ENCODE measurements around the gene TRAPPC10.
"Not testable (repeated sequence)": the region's sequence is repeated elsewhere in the genome, so short reads cannot be mapped to it uniquely, and the experiment has no call there.

TRAPPC10 gene

GRCh38 chr21:44138039-44138438 is 125.9 kb downstream of the TRAPPC10 start:
- H3K4me3 ChIP-seq (ENCODE audit: low read depth, low read length), result not testable (repeated sequence)

GRCh38 chr21:44139787-44140551 is 127.9 kb downstream of the TRAPPC10 start:
- not testable (repeated sequence) for H3K4me3 ChIP-seq (ENCODE audit: low read depth, low read length)

GRCh38 chr21:44140552-44140932 is 128.4 kb downstream of the TRAPPC10 start:
- H3K4me3 ChIP-seq (ENCODE audit: low read depth, low read length), result not testable (repeated sequence)

GRCh38 chr21:44142470-44142869 is 130.4 kb downstream of the TRAPPC10 start:
- not testable (repeated sequence) for H3K4me3 ChIP-seq (ENCODE audit: low read depth, low read length)

GRCh38 chr21:44143380-44143779 is 131.3 kb downstream of the TRAPPC10 start:
- not testable (repeated sequence) for H3K4me3 ChIP-seq (ENCODE audit: low read depth, low read length)

- not testable (repeated sequence) for H3K4me3 ChIP-seq (ENCODE audit: low read depth, low read length)
These were observed 131.9 kb downstream of the TRAPPC10 start for GRCh38 chr21:44143996-44144395.

GRCh38 chr21:44144784-44145602 is 132.9 kb downstream of the TRAPPC10 start:
- not testable (repeated sequence) for H3K4me3 ChIP-seq (ENCODE audit: low read depth, low read length)

GRCh38 chr21:44145616-44146015 is 133.5 kb downstream of the TRAPPC10 start:
- H3K4me3 ChIP-seq (ENCODE audit: low read depth, low read length), result not testable (repeated sequence)

- not testable (repeated sequence) for H3K4me3 ChIP-seq (ENCODE audit: low read depth, low read length)
These were observed 135.0 kb downstream of the TRAPPC10 start for GRCh38 chr21:44147108-44147507.

- H3K4me3 ChIP-seq (ENCODE audit: low read depth, low read length), result not testable (repeated sequence)
These were observed 138.1 kb downstream of the TRAPPC10 start for GRCh38 chr21:44150255-44150654.

- not testable (repeated sequence) for H3K4me3 ChIP-seq (ENCODE audit: low read depth, low read length)
These were observed 141.2 kb downstream of the TRAPPC10 start for GRCh38 chr21:44153214-44153888.

- not testable (repeated sequence) for H3K4me3 ChIP-seq (ENCODE audit: low read depth, low read length)
These were observed 141.8 kb downstream of the TRAPPC10 start for GRCh38 chr21:44153889-44154228.

- H3K4me3 ChIP-seq (ENCODE audit: low read depth, low read length), result not testable (repeated sequence)
These were observed 142.7 kb downstream of the TRAPPC10 start for GRCh38 chr21:44154816-44155230.

GRCh38 chr21:44155231-44155993 is 143.3 kb downstream of the TRAPPC10 start:
- H3K4me3 ChIP-seq (ENCODE audit: low read depth, low read length), result not testable (repeated sequence)

GRCh38 chr21:44155994-44156380 is 143.9 kb downstream of the TRAPPC10 start:
- H3K4me3 ChIP-seq (ENCODE audit: low read depth, low read length), result not testable (repeated sequence)

Data from WI38 (cell line).